Activated CD4-positive, alpha-beta T cell treated with anti-CD3 and anti-CD28 coated beads, Interleukin-2, amount 50 U/mL, for 48 hours (primary cell): Measurements from ENCODE around the gene ARL14.

Experiments used
- DNase-seq, 2 experiments: peaks; one replicate each; pipeline ENCODE4 v3.0.0-alpha.2; 2020

ARL14 gene

DNA sequence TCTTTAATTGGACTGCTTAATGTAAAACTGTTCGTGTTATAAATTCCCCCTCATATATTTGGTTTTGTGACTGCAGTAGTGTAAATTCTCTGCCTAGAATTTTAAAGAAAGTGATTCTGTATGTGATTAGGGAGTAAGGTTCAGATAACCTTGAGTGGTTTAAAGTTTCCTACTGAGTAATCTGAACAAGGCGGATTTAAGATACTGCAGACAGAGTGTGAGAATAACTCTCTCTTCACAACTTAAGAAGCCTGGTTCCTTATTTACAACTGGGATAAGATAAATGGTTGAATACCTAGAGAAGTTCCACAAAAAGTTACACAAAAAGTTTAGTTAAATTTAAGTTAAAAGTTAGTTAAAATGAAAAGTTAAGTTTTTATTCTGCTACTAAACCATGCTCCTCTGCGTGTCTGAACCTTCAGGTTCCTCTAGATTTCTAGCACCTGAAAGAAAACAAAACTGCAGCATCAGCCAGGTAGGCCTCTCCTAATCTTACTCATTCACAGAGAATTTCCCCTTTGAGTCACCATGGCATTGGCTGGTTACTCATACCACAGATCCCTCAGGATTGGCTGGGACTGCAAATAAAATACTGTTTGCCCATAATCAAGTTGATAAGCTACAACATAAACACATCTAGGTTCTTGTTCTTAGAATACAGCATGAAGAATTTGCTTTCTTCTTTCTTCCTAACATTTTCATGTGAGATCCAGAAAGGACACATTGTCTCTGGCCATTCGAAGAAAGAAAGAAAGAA, at the start of gene ARL14:
Gene ARL14, plus strand, starts transcription at position 614 of the 757 bp plus-strand sequence. CDS start 187 bp downstream, outside the sequence.
- DNase-seq = no peak

DNA sequence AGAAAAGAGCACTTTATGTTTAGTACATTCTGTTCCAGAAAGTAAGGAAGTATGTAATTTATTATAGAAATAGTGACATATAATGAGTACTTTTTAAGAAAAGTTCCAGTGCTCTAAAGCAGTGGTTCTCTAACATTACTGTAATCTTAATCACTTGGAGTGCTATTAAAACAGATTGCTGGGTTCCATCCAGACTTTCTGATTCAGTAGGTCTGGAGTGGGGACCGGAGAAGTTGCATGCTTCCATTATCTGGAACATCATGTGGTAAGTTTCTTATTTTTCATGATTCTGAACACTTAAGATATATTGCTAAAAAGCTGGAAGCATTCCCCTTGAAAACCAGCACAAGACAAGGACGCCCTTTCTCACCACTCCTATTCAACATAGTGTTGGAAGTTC, 47.5 kb upstream of the ARL14 start:
- DNase-seq = no peak

DNA sequence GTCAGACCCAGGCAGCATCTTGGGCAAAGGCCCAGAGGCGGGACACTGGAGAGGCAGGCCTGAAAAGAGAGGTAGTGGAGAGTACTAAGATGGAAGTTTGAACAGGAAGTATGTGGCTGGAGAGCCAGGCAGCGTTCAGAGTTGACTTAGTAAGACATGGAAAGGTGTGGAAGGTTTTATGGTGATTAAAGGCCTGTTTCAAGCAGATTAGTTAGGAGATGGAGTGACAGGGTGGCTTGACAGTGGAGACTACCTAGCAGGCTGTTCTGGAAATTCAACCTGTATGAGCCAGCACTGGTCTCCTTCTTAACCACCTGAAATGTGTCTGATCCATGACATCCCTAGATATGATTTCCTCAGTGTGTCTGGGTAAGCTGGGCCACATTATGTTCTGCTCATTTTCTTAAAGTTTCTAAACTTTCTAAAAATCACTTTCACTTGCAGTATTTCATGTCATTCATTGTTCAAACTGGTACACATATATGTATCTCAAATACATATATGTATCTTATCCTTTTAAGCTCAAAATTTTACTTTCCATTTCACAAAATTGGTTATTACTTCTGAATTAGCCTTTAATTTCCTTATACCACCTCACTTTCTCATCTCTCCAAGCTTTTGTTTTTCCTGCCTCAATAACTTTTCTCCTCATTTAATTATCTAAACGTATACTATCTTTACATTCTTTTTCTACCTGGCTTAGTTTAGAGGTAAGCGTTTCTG, 43.4 kb upstream of the ARL14 start:
- DNase-seq = no peak

DNA sequence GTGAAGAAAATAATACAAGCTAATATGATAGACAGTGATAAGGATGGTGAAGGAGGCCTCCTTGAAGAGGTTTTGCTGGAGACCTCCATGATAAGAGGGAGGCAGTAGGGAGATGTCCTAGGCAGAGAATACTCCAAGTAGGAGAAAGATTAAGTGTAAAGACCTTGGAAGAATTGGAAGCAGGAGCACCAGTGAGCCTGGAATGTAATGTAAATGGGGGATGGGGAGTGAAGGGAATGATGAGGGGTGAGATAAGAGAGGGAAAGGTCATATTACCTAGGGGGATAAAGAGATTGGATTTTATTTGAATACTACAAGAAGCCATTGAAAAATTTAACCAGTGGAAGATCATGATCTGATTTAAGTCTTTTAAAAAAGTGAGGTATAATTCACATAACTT, 41.7 kb upstream of the ARL14 start:
- DNase-seq = no peak

DNA sequence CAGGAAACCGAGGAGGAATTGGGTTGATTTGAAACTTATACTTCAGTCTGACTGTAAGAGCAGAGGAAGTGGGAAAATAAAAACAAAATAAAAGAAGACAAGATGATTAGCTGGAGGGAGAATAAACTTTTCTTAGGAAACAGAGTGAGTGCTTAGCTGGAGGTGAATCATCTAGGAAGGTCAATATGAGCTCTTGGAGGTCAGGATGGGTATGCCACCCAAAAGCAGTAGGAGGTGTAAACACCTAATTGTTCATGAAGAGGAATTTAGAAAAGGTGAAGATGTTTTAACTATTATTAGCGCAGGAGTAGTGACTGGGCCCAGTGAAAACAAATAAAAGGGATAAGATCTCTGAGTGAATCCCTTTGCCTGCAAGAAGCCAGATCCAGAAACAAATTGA, 39.9 kb upstream of the ARL14 start:
- no peak for DNase-seq

DNA sequence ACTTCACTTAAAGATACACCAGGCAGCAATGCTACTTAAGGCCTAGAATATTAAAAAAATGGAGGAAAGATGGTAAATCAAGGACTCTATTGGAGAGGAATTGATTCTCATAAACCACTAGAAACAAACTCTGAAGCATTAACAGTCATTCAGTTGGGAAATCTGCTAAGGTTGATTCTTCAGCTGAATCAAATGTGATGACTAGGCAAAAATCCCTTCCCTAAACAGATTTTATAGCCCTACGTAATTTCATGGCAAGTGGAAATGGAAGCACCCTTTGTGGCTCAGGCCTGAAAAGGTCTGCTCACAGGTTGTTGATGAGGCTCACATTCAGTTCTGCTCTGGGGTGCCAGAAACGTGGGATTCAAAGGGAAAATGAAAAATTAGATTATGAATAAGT, 38.8 kb upstream of the ARL14 start:
- DNase-seq = no peak

DNA sequence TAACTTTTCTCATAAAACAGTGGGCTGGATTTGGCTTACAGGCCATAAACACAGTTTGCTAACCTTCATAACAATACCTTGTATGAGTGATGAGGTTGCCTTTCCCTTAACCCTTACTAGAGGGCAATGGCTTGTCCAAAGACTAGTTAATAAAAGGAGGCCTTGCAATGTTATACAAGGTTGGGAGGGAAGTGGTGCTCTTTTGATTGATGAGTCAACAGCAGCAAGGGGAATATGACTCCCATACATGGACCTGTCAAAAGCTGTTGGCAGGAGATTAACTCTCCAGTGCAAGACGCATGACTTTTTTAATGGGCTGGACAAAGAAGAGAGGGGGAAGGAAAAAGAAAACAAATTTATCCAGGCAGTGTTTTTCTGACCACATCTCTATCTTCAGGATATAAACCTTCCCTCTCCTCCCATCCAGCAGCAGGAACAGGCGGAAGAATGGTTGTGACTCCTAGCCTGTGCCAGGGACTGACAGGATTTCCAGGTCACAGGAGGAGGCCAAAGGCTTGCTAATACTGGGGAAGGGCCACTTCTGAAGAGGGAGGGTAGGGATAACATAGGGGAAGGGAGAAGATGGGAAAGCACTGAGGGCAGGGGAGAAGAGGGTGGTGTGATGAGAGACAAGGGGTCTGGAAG, 35.2 kb upstream of the ARL14 start:
- DNase-seq = no peak

DNA sequence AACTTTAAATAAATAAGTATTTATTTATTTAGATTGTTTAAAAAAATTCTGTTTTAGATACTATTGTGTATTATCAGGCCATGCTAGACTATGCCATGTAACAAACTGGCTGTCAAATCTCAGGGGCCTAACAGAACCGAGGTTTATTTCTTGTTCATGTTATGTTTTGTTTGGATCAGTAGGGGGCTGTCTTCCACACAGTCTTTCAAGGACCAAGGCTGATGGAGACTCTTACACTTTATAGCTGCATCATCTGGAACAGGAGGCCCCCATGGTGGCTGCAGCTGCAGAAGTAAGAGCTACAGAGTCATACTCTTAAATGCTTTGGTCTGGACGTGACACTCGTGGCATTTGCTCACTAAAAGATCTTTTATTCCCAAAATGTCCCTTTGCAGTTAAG, 33.0 kb upstream of the ARL14 start:
- no peak for DNase-seq

DNA sequence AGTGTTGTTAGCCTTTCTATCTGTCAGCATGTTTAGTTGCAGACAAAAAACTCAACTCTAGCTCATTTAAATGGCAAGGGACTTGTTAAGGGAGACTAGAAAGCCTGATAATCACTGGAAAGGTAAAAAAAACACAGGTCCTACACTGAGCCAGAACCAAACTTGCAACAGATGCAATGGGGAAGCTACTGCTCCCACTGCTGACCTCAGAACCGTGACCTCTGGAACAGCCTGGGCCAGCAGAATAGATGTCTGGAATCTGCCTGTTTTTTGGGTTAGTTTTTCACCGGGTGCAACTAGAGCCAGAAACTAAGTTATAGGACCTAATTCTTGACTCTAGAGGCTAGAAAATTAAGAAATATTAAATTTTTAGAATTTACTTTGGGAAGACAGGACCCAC, 32.5 kb upstream of the ARL14 start:
- no peak for DNase-seq

DNA sequence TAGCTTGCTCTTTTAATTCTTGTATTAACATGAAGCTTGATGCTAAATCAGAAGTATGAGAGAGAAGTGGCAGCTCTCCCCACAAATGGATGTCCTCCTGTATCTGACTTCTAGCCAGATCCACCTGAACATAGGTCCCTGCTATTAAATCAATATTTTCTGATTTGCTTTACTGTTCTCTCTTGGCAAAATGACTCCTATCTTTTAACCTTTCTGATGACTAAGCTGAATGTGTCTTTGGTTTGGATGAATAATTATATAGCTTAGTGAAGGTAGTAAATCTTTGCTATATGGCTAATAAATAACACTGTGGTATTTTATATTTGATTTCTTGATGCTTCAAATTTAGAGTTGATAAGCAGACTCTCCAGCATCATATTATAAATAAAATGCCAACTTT, 28.3 kb upstream of the ARL14 start:
- no peak for DNase-seq

DNA sequence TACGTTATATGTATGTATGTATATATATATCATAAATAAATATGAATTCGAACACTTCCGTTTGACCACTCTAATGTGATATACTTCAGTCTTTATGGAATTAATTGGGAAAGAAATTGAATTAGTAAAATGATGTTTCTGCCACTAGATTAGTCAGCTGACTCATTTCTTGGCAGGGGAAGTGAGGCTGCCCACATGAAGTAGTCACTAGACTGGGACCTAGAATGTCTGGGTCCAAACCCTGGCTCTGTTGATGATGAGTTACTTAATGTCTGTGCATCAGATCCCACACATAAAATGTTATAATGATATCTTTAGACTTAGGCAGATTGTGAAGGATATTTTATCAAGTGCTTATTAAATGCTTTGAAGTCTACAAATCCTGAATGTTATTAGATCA, 27.4 kb upstream of the ARL14 start:
- no peak for DNase-seq

DNA sequence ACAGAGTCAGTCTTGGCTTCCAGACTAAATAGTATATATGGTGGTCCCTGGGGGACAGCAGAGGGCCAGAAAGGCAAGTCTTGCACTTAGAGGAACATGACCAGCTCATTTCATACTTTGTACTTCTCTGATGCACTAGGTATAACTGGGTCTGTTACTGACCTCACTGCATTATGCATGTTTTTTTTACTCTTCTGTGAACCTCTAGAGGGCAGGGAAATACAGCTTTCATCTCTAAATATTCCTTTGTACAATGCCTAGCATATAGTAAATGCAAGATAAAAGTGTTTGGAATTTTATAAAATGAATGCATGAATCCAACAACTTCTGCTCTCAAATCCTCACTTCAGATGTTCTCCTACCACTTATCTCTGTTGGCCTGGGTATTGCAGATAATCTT, 23.4 kb upstream of the ARL14 start:
- DNase-seq = no peak

DNA sequence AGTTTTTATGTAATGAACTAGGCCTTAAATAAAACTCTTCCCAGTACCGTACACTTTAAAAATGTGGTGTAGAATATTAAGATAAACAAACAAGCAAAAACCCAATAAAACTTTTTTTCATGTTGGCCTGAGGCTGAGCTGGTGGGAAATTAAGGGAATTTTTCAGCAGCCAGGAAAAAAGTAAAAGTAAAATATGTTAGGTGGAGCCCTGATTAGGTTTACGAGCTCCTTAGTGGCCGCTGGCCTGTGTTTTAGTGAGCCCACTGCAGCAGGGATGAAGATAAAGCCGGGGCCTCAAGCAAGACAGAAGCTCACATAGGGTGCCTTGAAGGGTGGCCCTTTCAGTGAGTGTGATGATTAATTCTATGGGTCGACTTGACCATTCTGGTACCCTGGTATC, 16.1 kb upstream of the ARL14 start:
- DNase-seq = no peak

DNA sequence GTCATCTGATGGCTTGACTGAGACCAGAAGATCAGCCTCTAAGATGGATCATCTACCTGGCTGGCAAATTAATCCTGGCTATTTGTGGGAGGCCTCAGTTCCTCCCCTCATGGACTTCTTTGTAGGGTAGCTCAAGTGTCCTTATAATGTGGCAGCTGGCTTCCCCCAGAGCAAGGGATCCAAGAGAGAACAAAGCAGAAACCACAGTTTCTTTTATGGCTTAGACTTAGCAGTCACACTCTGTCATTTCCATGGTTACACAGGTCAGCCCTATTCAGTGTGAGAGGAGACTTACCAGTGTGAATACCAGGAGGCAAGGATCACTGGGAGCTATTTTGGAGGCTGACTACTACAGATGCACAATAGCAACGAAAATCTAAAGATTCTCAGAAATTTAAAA, 15.3 kb upstream of the ARL14 start:
- no peak for DNase-seq

DNA sequence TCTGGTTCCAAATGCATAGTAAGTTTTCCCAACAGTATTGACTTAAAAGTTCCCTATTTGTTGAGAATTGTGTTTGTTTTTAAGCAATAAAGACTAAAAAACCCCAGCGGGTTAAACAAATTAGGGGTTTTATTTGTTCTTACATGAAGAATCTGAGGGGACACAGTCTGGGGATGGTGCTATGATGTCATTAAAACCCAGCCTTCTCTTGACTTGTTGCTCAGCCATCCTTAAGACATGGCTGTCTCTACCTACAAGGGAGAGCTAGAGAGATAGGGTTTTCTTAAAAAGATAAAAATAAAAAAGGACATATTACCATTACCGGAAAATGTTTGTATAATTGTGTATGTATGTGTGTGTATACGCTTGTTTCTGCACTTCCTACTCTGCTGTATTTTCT, 11.7 kb upstream of the ARL14 start:
- no peak for DNase-seq

DNA sequence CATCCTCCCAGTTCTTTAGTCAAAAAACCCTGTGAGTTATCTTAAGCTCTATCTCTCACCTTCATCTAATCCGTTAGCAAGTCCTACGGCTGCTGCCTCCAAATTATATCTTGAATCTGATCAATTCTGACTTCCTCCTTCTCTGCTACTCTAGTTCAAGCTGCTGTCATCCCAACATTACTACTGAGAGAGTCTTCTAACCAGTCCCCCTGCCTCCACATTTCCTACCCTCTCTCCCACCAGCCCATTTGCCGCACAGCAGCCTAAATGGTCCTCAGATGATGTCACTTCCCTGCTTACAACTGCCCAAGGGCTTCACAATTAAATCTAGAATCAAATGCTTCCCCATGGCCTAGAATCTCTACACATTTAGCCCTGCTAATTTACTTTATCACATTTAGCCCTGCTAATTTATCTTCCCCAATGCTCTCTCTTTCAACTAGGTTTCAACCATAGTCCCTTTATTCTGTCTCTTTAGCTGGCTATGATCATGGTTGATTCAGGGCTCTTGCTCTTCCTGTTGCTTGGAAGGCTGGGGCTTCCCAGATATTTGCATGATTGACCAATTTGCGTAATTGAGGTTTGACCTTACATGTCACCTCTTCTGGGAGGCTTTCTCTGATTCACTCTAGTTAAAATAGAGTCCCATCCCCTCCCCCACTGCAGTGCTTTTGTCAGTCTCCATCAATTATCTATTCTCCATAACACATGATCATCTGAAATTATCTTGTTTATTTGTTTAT, 11.0 kb upstream of the ARL14 start:
- DNase-seq = peak; percentile 6 to 26

DNA sequence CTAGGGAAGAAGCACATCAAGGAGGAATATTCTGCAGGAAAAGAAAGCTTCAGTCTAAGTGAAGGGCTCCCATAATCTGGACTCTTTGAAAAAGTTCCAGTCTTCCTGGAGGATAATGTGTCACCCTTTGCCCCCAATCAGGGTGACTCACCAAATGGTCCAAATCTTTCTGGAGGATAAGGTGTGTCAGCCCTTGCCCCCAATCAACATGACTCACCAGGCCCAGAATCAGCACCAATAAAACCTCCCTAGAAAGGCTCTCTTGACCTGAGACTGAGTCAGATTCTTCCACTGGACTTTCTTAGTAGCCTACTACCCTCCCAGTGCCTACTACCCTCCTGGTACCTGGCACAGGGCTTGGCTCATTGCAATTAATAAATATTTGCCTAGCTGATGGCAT, 9.5 kb upstream of the ARL14 start:
- no peak for DNase-seq

DNA sequence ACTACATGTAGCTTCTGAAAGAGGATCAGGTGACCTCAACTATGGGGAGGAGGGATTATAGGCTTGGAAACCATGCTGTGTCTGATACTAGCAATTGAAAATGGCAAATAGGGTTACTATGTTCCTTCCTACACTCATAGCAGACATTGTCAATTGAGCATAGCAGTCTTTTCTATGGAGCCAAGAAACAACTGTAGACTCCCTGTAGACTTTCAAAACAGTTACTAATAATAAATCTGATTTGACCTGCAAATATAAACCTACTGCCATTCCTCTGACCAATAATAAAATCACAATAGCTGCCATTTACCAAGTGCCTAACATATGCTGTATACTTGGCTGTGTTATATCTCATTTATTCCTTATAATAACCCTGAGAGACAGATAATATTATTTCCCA, 8.5 kb upstream of the ARL14 start:
- DNase-seq = no peak

DNA sequence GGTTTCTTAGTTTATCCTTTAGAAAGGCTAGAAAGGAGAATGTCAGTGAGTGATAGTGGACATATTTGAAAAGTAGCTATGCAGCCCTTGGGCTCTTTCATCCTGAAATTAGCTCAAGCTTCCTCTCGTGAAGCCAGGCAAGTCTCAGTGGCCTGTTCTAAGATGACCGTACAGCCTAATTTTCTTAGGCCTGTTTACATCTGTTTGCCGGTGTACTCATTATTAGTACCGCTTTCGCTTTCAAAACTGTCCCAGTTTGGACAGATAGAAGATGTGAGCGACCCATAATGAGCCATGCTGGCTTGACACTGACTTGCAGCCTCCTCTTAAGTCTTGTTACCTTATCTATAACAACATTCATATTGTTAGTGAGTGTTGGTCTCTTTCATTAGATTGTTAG, 5.7 kb upstream of the ARL14 start:
- DNase-seq = no peak

DNA sequence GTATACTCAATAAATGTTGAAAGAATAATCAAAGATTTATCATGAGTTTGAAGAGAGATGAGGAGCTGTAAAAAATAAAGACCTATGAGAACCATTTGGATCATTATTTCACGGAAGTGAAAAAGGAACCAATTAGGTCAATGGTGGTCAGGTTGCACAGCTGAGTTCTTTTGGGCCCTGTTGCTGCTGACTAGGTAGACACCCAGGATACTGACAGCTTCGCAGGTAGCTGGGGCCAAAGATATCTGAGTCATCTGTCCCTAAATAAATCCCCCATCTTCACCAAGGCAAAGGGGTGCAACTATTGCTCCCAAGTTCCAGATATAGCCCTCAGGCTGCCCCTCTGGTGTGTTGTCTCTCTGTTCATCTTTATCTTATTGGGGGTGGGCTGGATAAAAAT, 5.0 kb upstream of the ARL14 start:
- no peak for DNase-seq

DNA sequence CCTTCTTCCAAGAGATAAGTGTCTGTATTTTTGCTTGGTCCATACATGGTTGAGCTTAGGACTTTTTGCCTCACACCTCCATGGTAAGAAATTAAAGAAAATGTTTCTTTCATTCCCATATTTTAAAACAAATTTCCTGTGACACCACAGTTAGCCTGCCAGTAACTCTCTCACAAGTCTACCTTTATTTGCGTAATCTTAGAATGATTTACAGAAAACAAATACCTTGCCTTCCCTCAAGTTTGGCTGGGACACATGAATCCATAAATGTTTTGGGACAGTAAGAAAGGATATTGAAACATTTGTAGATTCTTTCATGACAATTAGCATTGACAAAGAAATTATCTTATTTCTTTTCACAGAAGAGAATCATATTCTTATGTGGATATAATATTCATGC, 3.8 kb upstream of the ARL14 start:
- DNase-seq = no peak

DNA sequence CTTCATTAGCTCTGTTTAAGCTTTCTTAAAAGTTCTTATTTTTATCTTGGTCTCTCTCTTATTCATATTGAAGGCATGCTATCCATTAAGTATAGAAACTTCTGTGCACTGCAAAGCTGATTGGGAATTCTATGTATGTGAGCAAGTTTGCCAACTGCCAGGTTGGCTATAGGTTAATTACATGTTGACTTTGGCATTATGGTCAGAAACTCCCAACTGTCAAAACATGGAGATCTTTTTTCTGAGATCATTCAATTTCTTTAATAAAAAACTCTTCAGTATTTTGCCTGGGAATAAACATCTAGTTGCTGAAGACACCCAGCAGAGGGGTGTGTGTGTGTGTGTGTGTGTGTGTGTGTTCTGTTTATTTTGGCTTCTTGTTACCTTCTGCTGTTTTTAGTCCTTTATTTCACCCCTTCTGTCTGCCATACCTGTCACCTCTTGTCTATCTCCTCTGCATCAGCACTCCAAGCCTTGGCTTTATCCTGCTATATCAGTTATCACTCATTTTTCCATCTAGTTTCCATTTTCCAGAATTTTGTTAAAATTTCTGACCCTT, 1.3 kb upstream of the ARL14 start:
- no peak for DNase-seq

DNA sequence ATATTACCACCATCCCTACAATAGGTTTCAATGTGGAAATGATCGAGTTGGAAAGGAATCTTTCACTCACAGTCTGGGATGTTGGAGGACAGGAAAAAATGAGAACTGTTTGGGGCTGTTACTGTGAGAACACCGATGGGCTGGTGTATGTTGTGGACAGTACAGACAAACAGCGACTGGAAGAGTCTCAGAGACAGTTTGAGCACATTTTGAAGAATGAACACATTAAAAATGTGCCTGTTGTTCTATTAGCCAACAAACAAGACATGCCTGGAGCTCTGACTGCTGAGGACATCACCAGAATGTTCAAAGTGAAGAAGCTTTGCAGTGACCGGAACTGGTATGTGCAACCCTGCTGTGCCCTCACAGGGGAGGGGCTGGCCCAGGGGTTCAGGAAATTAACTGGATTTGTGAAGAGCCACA, 510 bp downstream of the ARL14 start:
- no peak for DNase-seq
